Uterus (tissue), 2 donors: ENCODE data around the gene PALS1.

Experiments used
- POLR2A ChIP-seq, 2 donors: fragments of 450-650 bp; IDR thresholded peaks; one replicate each; pipeline ENCODE4 v1.6.1; 2016; ENCODE audit warnings: antibody characterized with exemption in 2 of 2, mild to moderate bottlenecking in 1 of 2, moderate library complexity in 1 of 2
- TF ChIP-seq, protein P1 (sequence below), 4 experiments: fragments of 200-600 bp in 2 of 4; fragments of 450-650 bp in 2 of 4; sonication (generic) in 2 of 4; IDR thresholded peaks; one replicate each; pipeline ENCODE4 v1.5.1; 2016 to 2019; ENCODE audit warnings: antibody characterized with exemption in 4 of 4, mild to moderate bottlenecking in 2 of 4, moderate library complexity in 1 of 4

DNA sequence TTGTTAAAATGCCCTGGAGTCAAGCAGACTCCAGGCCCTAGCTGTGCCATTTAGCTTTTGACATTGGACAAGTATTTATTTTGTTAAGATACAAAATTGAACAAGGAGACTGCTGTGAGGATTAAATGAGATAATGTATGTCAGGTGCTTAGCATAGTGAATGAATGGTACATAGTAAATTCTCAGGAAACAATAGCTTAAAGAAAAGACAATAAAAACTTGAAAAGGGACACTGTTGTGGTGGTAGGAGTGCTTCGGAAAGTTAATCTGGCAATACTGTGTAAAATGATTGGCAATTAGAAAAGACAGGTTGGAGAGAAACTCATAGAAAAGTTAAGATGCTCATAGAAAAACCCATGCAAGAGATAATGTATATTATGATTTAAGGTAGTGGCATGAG lies 19.7 kb downstream of the PALS1 start:
- no peak for TF ChIP-seq POLR2A (IDR thresholded peaks at IDR 0.05)
- TF ChIP-seq, protein P1, sequence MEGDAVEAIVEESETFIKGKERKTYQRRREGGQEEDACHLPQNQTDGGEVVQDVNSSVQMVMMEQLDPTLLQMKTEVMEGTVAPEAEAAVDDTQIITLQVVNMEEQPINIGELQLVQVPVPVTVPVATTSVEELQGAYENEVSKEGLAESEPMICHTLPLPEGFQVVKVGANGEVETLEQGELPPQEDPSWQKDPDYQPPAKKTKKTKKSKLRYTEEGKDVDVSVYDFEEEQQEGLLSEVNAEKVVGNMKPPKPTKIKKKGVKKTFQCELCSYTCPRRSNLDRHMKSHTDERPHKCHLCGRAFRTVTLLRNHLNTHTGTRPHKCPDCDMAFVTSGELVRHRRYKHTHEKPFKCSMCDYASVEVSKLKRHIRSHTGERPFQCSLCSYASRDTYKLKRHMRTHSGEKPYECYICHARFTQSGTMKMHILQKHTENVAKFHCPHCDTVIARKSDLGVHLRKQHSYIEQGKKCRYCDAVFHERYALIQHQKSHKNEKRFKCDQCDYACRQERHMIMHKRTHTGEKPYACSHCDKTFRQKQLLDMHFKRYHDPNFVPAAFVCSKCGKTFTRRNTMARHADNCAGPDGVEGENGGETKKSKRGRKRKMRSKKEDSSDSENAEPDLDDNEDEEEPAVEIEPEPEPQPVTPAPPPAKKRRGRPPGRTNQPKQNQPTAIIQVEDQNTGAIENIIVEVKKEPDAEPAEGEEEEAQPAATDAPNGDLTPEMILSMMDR (IDR thresholded peaks at IDR 0.05), result no peak
